ENCODE measurements around the gene MPO. TPM values are rescaled to one million over a fixed set of nuclear protein-coding genes. Genes with fewer than 3 reads are reported as not detected.
A peak's percentile ranks its signal among the peaks of the same experiment; 100 is the strongest.

Gene MPO
- total and polyA plus RNA-seq, 2 of the 8 experiments (the other 6 are each of a cell fraction or from before 2014, with no cell fraction given) = 0.06 to 0.74 TPM

DNA sequence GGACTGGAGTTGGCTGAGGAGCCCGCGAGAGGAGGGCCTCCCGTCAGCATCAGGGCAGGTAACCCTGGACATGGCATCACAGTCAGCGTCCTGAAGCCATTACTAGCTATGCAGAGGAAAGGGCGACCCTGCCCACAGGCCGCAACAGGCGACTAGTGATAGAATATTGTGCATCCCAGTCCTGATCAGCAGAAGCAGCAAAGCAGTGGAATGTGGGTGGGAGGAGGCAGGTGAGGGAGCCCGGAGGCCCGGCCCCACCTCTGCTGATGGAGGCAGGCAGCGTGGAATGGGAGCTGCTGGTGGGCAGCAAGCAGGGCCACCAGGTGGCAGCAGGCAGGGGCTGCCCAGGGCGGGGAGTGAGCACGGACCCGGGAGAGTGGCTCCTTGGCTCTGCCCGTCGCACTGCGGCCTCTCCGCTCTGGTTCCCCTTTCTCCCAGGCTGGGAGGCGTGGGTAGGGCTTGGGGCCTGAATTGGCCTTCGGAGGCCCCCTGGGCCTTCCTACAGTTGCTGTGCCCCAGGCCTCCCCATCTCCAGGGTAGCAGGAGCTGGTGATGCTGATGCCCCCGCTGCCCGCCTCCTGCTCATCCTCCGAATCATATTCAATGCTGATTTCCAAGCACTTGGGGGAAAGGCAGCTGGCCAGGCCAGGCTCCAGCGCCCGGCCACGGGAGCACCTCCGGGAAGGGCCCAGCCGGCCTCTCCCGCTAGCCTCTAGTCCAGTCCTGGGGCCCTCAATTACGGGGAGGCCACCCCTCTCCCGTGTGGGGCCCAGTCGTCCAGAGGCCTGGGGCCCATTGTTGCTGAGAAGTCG is 27.6 kb upstream of the MPO start (continued):
- TF ChIP-seq HDAC6 (IDR thresholded peaks at IDR 0.05; ENCODE audit: low read depth, low read length) = no peak
- peak in 1 of 2 experiments; percentile 62; a peak in 1 of 4 replicates for TF ChIP-seq HDAC2 (IDR thresholded peaks at IDR 0.05; ENCODE audit: borderline replicate concordance in 1 of 2, low read depth in 2 of 2, low read length in 2 of 2)
- no peak for TF ChIP-seq TCF12 (IDR thresholded peaks at IDR 0.05; ENCODE audit: low read depth, low read length)
- TF ChIP-seq SP2 (IDR thresholded peaks at IDR 0.05; ENCODE audit: low read length) = no peak
- no peak for TF ChIP-seq CEBPB (IDR thresholded peaks at IDR 0.05; ENCODE audit: low read depth, low read length)
- TF ChIP-seq POU5F1 (IDR thresholded peaks at IDR 0.05; ENCODE audit: low read depth, low read length) = no peak
- no peak for TF ChIP-seq SIX5 (IDR thresholded peaks at IDR 0.05; ENCODE audit: low read depth, low read length)
- no peak for TF ChIP-seq NRF1 (IDR thresholded peaks at IDR 0.05; ENCODE audit: low read depth, low read length)
- no peak for TF ChIP-seq POLR2AphosphoS5 (IDR thresholded peaks at IDR 0.05; ENCODE audit: low read depth, low read length)
- no peak for TF ChIP-seq BCL11A (IDR thresholded peaks at IDR 0.05; ENCODE audit: low read depth in 2 of 2, low read length in 2 of 2)
- no peak for TF ChIP-seq RNF2 (IDR thresholded peaks at IDR 0.05; ENCODE audit: borderline replicate concordance, low read depth, low read length, missing control alignments, poor library complexity, severe bottlenecking)
- no peak for TF ChIP-seq TAF7 (optimal IDR thresholded peaks at IDR 0.05; ENCODE audit: borderline replicate concordance, low read depth, low read length)
- TF ChIP-seq RFX5 (IDR thresholded peaks at IDR 0.05; ENCODE audit: borderline replicate concordance, low read depth, low read length) = no peak
- no peak for TF ChIP-seq RBBP5 (IDR thresholded peaks at IDR 0.05; ENCODE audit: borderline replicate concordance, low read depth, low read length)
- 0 out of 2 replicates have a peak, but pooled peaks have one; percentile 23 for TF ChIP-seq TAF1 (IDR thresholded peaks at IDR 0.05; ENCODE audit: low read depth, low read length)
- no peak for TF ChIP-seq CREB1 (IDR thresholded peaks at IDR 0.05)
- 0 out of 2 replicates have a peak, but pooled peaks have one; percentile 43 for TF ChIP-seq GABPA (IDR thresholded peaks at IDR 0.05; ENCODE audit: borderline replicate concordance, insufficient read depth, low read length)
- no peak for TF ChIP-seq E2F6 (IDR thresholded peaks at IDR 0.05)
- no peak for TF ChIP-seq CHD2 (IDR thresholded peaks at IDR 0.05; ENCODE audit: low read length)
- no peak for TF ChIP-seq CTBP2 (IDR thresholded peaks at IDR 0.05; ENCODE audit: borderline replicate concordance, insufficient read depth, insufficient read length, low read length)
- TF ChIP-seq PHF8 (conservative IDR thresholded peaks at IDR 0.05; ENCODE audit: low read depth, low read length) = no peak
- TF ChIP-seq FOSL1 (IDR thresholded peaks at IDR 0.05; ENCODE audit: insufficient read depth, low read depth, low read length) = no peak
